CD4-positive, alpha-beta memory T cell (primary cell): Measurements from ENCODE around the gene HES3. TPM values are rescaled to one million over a fixed set of nuclear protein-coding genes. Genes with fewer than 3 reads are reported as not detected.
A peak's percentile ranks its signal among the peaks of the same experiment; 100 is the strongest.

Source experiments
- CTCF ChIA-PET: fragments of 350-600 bp; sonication (Branson Sonifier 250); formaldehyde crosslinking; loops from one replicate; lab custom pipeline; 2021; ENCODE audit warnings: inconsistent platforms; ENCODE audit not compliant: partially characterized antibody; lab: Charles Lee
- POLR2A ChIA-PET: fragments of 350-600 bp; sonication (Branson Sonifier 250); formaldehyde crosslinking; loops from one replicate; lab custom pipeline; 2021; ENCODE audit not compliant: partially characterized antibody; lab: Charles Lee
- DNase-seq, 5 donors: peaks; one replicate each; pipeline versions ENCODE4 v3.0.0 to v3.0.0-alpha.2; 2020 to 2022; ENCODE audit warnings: mixed read lengths in 1 of 5
- H3K27ac ChIP-seq: one replicate; pipeline ENCODE4 v1.7.0; 2013; ENCODE audit warnings: low read depth, low read length
- H3K27me3 ChIP-seq: 2 replicates; pipeline ENCODE4 v1.7.0; 2013; ENCODE audit warnings: mild to moderate bottlenecking, low read length, moderate library complexity; ENCODE audit not compliant: insufficient read depth
- H3K36me3 ChIP-seq: 2 replicates; pipeline ENCODE4 v1.7.0; 2013; ENCODE audit warnings: mild to moderate bottlenecking, low read length, moderate library complexity; ENCODE audit not compliant: insufficient read depth
- H3K4me1 ChIP-seq: 2 replicates; pipeline ENCODE4 v1.7.0; 2013; ENCODE audit warnings: mild to moderate bottlenecking, low read length, moderate library complexity; ENCODE audit not compliant: insufficient read depth
- H3K4me3 ChIP-seq, 2 donors: one replicate each; pipeline ENCODE4 v1.7.0; 2013; ENCODE audit warnings: low read length in 2 of 2, mild to moderate bottlenecking in 1 of 2
- H3K9me3 ChIP-seq, 2 donors: one replicate each; pipeline ENCODE4 v1.7.0; 2013; ENCODE audit warnings: low read length in 2 of 2, control low read depth in 1 of 2; ENCODE audit not compliant: control insufficient read depth in 1 of 2
- H3K27ac Mint-ChIP-seq, 7 donors: one replicate each; pipeline ENCODE4 v1.8.0; 2020 to 2021; ENCODE audit warnings: mixed read lengths in 7 of 7, mild to moderate bottlenecking in 6 of 7, inconsistent platforms in 3 of 7, moderate library complexity in 3 of 7
- H3K27me3 Mint-ChIP-seq, 2 donors: one replicate each; pipeline ENCODE4 v1.8.0; 2020 to 2021; ENCODE audit warnings: mixed read lengths in 2 of 2
- H3K36me3 Mint-ChIP-seq, 2 donors: one replicate each; pipeline ENCODE4 v1.8.0; 2020 to 2021; ENCODE audit warnings: mixed read lengths in 2 of 2, inconsistent platforms in 1 of 2, mild to moderate bottlenecking in 1 of 2
- H3K4me1 Mint-ChIP-seq, 4 donors: one replicate each; pipeline ENCODE4 v1.8.0; 2020 to 2021; ENCODE audit warnings: mixed read lengths in 4 of 4, mild to moderate bottlenecking in 1 of 4
- H3K4me3 Mint-ChIP-seq, 8 donors: one replicate each; pipeline ENCODE4 v1.8.0; 2020 to 2021; ENCODE audit warnings: mixed read lengths in 8 of 8, mild to moderate bottlenecking in 7 of 8, moderate library complexity in 6 of 8, inconsistent platforms in 3 of 8
- H3K9me3 Mint-ChIP-seq, 8 donors: one replicate each; pipeline ENCODE4 v1.8.0; 2020 to 2021; ENCODE audit warnings: mixed read lengths in 8 of 8, mild to moderate bottlenecking in 5 of 8, inconsistent platforms in 3 of 8, moderate library complexity in 1 of 8
- intact Hi-C: fragments of 100-400 bp; cut with micrococcal nuclease; formaldehyde crosslinking; loops from one replicate; pipeline ENCODE4 v1.15.1; 2023
- polyA plus RNA-seq, 2 donors: library from polyadenylated mRNA; unstranded; fragments of 300-500 nt; fragmentation: Illumina TruSeq; gene quantifications; one replicate each; pipeline ENCODE4 v1.2.3, GENCODE V29; 2021
- total RNA-seq, 2 experiments: library from RNA; stranded (reverse); gene quantifications; one replicate each; pipeline ENCODE4 v1.2.3, GENCODE V29; 2021

HES3 gene
- total and polyA plus RNA-seq, 4 experiments from 2014 or later, result not detected

DNA sequence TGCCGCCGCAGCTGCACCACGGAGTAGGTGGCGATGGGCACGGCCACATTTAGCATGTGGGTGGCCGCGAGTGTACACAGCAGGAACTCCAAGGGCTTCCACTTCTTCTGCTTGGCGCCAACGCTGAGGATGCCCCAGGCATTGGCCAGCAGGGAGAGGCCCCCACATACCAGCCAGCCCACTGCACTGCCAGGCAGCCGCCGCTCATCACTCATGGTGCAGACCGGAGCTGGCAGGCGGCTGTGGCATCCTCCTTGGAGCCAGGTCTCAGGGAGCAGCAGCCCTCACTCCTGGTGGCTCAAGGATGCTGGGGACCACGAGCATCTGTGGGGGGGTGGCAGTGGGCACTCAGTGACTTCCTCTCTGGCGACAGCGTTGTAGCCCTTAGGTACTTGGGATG, 10.7 kb downstream of the HES3 start:
- no peaks in the 10 kb centered on the region for H3K9me3 ChIP-seq
- POLR2A ChIA-PET, result no interaction called here
- no peak overlapping the region for H3K27ac ChIP-seq
- CTCF ChIA-PET, result no interaction called here
- Mint-ChIP-seq H3K4me1 (peaks cover 0 to 6% (median under 1%) of the 10 kb centered on the region in 4 donors), H3K27me3 (peaks cover 0 to 10% of the 10 kb centered on the region in 2 donors), H3K4me3 (no peak overlapping the region), H3K36me3 (no peaks in the 10 kb centered on the region), H3K9me3 (no peaks in the 10 kb centered on the region), H3K27ac (no peak overlapping the region)
- peaks cover 5% of the 10 kb centered on the region for H3K4me1 ChIP-seq
- DNase-seq, result no peak
- H3K4me3 ChIP-seq, result no peak overlapping the region
- no peaks in the 10 kb centered on the region for H3K36me3 ChIP-seq
- no peaks in the 10 kb centered on the region for H3K27me3 ChIP-seq
- intact Hi-C loops, result no loop called here

DNA sequence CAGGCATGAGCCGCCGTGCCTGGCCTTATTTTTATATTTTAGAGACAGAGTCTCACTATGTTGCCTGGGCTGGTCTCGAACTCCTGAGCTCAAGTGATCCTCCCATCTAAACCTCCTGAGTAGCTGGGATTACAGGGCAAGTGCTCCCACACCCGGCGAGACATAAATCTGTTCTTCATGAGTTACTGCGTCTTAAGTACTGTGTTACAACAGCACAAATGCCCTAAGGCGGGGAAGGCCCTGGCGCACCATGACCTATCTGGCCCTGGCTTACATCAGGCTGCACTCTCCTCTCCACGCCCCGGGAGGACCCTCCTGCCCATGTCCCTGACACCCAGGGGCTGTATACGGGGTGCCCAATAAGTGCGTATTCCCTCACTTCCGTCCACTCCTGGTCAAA, 12.7 kb downstream of the HES3 start:
- H3K4me3 ChIP-seq, result no peak overlapping the region
- no peaks in the 10 kb centered on the region for H3K36me3 ChIP-seq
- no peak for DNase-seq
- Mint-ChIP-seq H3K9me3 (no peaks in the 10 kb centered on the region), H3K27ac (peak overlapping the region in 1 of 7 donors; percentile 51), H3K27me3 (peaks cover 0 to 8% of the 10 kb centered on the region in 2 donors), H3K36me3 (no peaks in the 10 kb centered on the region), H3K4me1 (peaks cover 0 to 10% (median 0%) of the 10 kb centered on the region in 4 donors), H3K4me3 (no peak overlapping the region)
- peaks cover 12% of the 10 kb centered on the region for H3K4me1 ChIP-seq
- POLR2A ChIA-PET, result no interaction called here
- H3K9me3 ChIP-seq, result no peaks in the 10 kb centered on the region
- H3K27me3 ChIP-seq, result no peaks in the 10 kb centered on the region
- no peak overlapping the region for H3K27ac ChIP-seq
- CTCF ChIA-PET, result interaction anchor here (1.4 kb wide), 1 partner anchor 148 kb away, joined by 4 read pairs; no protein-coding TSS in a partner anchor
- intact Hi-C loops, result no loop called here

DNA sequence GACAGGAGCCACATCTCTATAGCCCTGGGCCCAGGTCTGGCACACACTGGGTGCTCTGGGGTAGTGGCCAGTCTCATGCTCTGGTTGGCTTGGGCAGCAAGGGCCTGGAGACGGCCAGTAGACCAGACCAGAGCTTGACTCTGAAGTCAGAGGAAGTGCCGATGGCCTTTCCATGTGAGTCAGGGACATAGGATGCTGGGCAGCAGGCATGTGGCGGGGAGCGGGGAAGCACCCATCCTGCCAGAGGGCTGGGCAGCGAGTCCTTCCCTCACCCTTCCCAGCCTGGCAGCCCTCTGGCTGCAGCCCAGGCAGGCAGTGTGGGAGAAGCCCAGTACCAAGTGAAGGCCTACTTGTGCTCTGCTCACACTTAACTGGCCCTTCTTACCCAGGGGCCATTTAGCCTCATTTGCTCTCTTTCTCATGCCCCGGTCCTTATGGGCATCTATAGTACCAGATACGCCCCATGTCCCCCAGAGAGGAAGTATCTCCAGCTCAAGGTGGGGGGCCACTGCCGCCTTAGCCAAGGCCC, 13.6 kb downstream of the HES3 start:
- peaks cover 0 to 13% (median 0%) of the 10 kb centered on the region in 4 donors for H3K4me1 Mint-ChIP-seq
- H3K27me3 Mint-ChIP-seq, result peaks cover 3 to 6% of the 10 kb centered on the region in 2 donors
- Histone ChIP-seq H3K27ac (no peak overlapping the region), H3K4me3 (no peak overlapping the region), H3K27me3 (no peaks in the 10 kb centered on the region), H3K4me1 (peaks cover 16% of the 10 kb centered on the region), H3K36me3 (no peaks in the 10 kb centered on the region), H3K9me3 (no peaks in the 10 kb centered on the region)
- DNase-seq, result no peak
- POLR2A ChIA-PET, result no interaction called here
- H3K4me3 Mint-ChIP-seq, result peak overlapping the region in 1 of 8 donors; percentile 57
- H3K9me3 Mint-ChIP-seq, result no peaks in the 10 kb centered on the region
- CTCF ChIA-PET, result interaction anchor here (1.2 to 1.4 kb wide), 2 partner anchors 9 to 147 kb away, joined by 3 to 4 read pairs; no protein-coding TSS in a partner anchor
- intact Hi-C loops, result no loop called here
- H3K27ac Mint-ChIP-seq, result no peak overlapping the region
- H3K36me3 Mint-ChIP-seq, result no peaks in the 10 kb centered on the region

DNA sequence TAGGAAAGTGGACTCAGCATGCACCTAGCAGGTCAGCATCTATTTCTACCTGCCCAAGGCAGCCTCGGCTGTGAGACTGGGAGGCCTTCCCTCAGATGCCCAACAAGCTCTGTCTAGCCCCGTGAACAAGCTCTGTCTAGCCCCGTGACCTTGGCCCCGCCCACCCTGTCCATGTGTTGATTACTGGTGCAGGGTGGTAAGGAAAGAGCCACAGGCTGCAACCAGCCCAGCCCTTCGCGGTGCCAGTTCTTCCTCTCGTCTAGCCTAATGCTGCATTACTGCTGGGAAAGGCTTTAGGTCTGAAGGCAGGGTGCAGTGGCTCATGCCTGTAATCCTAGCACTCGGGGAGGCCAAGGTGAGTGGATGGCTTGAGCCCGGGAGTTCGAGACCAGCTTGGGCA, 14.7 kb downstream of the HES3 start:
- peak overlapping the region in 3 of 7 donors; percentile 12 to 24 (median 19) for H3K27ac Mint-ChIP-seq
- no peaks in the 10 kb centered on the region for H3K9me3 ChIP-seq
- no peaks in the 10 kb centered on the region for H3K27me3 ChIP-seq
- intact Hi-C loops, result no loop called here
- POLR2A ChIA-PET, result no interaction called here
- H3K36me3 ChIP-seq, result no peaks in the 10 kb centered on the region
- peak overlapping the region in 6 of 8 donors; percentile 17 to 69 (median 48) for H3K4me3 Mint-ChIP-seq
- H3K27ac ChIP-seq, result no peak overlapping the region
- no peak overlapping the region for H3K4me3 ChIP-seq
- peaks cover 3 to 6% of the 10 kb centered on the region in 2 donors for H3K27me3 Mint-ChIP-seq
- CTCF ChIA-PET, result interaction anchor here (0.9 kb wide), 1 partner anchor 11 kb away, joined by 3 read pairs; no protein-coding TSS in a partner anchor
- no peaks in the 10 kb centered on the region for H3K9me3 Mint-ChIP-seq
- no peak for DNase-seq
- H3K4me1 Mint-ChIP-seq, result peaks cover 0 to 13% (median 0%) of the 10 kb centered on the region in 4 donors
- H3K36me3 Mint-ChIP-seq, result no peaks in the 10 kb centered on the region
- H3K4me1 ChIP-seq, result peaks cover 16% of the 10 kb centered on the region

DNA sequence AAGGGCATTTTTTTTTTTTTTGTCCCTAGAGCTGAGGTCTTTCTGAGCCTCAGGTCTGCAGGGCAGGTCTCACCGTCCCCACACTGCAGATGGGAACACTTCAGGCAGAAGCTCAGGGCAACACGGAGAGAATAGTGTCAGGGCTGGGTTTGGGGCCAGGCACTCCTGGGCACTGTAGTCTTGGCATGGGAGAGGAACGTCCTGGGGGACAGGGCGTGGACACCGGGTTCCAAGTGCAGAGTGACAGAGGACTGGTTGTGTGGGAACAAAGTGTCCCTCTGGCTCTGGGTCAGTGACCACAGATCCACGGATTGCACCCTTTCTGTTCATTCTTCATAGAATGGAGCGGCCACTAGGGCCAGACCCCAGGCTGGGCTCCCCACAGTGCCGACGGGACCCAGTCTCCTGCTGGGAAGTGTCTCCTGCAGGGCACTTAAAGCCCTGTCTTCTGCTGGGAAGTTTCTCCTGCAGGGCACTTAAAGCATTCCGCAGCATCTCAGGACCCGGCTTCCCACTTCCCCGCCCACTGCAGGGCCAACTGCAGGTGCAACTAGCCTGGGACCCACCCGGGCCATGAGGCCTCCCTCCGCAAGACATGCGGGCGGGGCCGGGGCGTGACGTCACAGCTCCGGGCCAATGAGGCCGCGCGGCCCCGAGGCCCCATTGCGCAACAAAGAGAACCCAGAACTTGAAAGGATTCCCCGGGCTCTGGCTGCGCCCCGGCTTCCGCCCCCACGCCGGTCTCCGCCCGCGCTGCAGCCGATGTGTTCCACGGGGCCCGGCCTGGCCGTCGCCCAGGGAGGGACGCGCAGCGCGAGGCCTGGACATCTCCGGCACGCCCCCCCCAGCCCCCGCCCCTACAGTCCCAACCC, 15.7 kb downstream of the HES3 start:
- peak overlapping the region in 3 of 7 donors; percentile 10 to 59 (median 24) for H3K27ac Mint-ChIP-seq
- peaks cover 16% of the 10 kb centered on the region for H3K4me1 ChIP-seq
- peak overlapping the region in 1 of 2 donors; percentile 19 for H3K4me3 ChIP-seq
- H3K9me3 Mint-ChIP-seq, result no peaks in the 10 kb centered on the region
- peak; percentile 68 to 81 (median 72) for DNase-seq
- H3K4me3 Mint-ChIP-seq, result peak overlapping the region in 7 of 8 donors; percentile 36 to 66 (median 61)
- H3K36me3 ChIP-seq, result no peaks in the 10 kb centered on the region
- H3K4me1 Mint-ChIP-seq, result peaks cover 0 to 13% (median 0%) of the 10 kb centered on the region in 4 donors
- H3K27ac ChIP-seq, result no peak overlapping the region
- H3K36me3 Mint-ChIP-seq, result no peaks in the 10 kb centered on the region
- POLR2A ChIA-PET, result interaction anchor here (0.5 to 0.9 kb wide), 2 partner anchors 60 to 281 kb away, joined by 3 read pairs; partner anchors contain the start of gene RPL22
- H3K27me3 Mint-ChIP-seq, result peaks cover 3 to 6% of the 10 kb centered on the region in 2 donors
- H3K27me3 ChIP-seq, result no peaks in the 10 kb centered on the region
- no peaks in the 10 kb centered on the region for H3K9me3 ChIP-seq
- intact Hi-C loops, result no loop called here
- CTCF ChIA-PET, result interaction anchor here (0.9 kb wide), 1 partner anchor 12 kb away, joined by 3 read pairs; no protein-coding TSS in a partner anchor

DNA sequence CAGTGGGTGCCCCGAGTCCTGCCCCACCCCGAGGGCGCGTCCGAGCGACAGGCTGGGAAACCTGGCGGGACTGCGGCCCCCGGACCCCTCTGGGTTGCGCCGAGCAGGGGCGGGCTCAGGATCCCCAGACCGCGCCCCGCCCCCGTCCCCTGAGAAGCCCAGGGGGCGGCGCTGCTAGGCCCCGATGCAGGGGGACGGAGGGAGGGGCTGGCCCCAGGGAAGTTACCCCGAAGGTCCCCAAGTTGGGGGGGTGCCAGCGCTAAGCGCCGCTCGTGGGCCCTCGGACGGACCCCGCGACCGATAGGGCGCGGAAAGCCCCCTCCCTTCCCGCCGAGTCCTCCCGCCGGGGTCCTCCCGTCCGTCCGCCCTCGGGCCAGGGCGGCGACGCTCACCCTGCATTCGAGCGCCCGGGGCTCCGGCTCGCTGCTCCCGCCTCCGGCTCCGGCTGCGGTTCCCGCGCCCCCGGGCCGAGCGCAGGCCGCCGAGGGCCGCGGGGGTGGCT, 16.5 kb downstream of the HES3 start:
- POLR2A ChIA-PET, result no interaction called here
- no peaks in the 10 kb centered on the region for H3K9me3 Mint-ChIP-seq
- peaks cover 0 to 13% (median 0%) of the 10 kb centered on the region in 4 donors for H3K4me1 Mint-ChIP-seq
- intact Hi-C loops, result no loop called here
- Histone ChIP-seq H3K9me3 (no peaks in the 10 kb centered on the region), H3K4me1 (peaks cover 16% of the 10 kb centered on the region), H3K36me3 (no peaks in the 10 kb centered on the region), H3K4me3 (peak overlapping the region in 1 of 2 donors; percentile 19), H3K27me3 (no peaks in the 10 kb centered on the region), H3K27ac (no peak overlapping the region)
- peaks cover 3 to 6% of the 10 kb centered on the region in 2 donors for H3K27me3 Mint-ChIP-seq
- no peak overlapping the region for H3K4me3 Mint-ChIP-seq
- CTCF ChIA-PET, result no interaction called here
- no peak for DNase-seq
- H3K27ac Mint-ChIP-seq, result no peak overlapping the region
- H3K36me3 Mint-ChIP-seq, result no peaks in the 10 kb centered on the region
